GM03348 (cell line): ENCODE measurements around the gene MSANTD7.
"Not testable (repeated sequence)": the region's sequence is repeated elsewhere in the genome, so short reads cannot be mapped to it uniquely, and the experiment has no call there.

Experiments
- DNase-seq: peaks from one replicate; pipeline ENCODE4 v3.0.0; 2012; ENCODE audit warnings: low spot score

MSANTD7 gene

DNA sequence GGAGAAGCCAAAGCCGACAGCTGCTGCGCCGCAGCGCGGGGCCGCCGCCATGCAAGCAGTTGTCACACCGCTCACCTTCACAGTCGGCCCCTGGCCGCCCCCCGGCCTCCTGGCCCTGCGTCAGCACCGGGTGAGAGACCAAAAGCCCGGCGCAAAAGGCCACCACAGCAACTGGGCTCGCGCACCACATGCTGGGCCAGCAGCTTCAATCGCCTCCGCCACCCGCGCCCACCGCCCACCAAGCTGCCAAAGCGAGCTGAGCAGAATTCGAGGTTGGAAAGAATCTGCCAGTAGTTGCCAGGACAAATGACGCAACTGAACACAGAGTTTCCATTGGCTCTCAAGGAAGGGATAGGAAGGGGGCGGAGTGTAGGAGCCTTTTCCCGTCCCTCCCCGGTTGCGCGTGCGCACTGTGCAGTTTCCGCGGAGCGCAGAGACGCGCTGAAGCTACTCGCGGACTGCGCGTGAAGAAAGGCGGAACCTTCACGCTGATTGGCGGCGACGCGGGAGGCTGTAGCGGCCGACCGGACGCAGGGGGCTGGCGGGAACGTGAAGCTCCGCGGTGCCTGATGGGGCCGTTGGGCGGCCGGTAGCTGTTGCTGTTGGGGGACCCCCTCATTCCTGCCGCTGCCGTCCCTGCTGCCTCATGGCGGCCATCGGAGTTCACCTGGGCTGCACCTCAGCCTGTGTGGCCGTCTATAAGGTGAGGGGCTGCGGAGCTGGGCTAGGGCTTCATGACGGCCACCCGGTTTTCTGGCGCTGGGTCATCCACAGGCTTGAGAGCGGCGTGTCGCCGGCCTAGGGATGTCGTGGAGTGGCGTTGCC lies at the start of gene MSANTD7, which contains the start of the genes CDNF and HSPA14:
TSS of gene MSANTD7 (plus strand) at position 550 of the 825 bp plus-strand sequence. CDS start 3,979 bp downstream, outside the sequence.
TSS of gene CDNF (minus strand) at position 281 of the 825 bp plus-strand sequence. CDS start at position 190, 91 bp downstream.
TSS of gene HSPA14 (plus strand) at position 550 of the 825 bp plus-strand sequence. CDS start at position 647, 97 bp downstream.
- DNase-seq, result peak; percentile 99

DNA sequence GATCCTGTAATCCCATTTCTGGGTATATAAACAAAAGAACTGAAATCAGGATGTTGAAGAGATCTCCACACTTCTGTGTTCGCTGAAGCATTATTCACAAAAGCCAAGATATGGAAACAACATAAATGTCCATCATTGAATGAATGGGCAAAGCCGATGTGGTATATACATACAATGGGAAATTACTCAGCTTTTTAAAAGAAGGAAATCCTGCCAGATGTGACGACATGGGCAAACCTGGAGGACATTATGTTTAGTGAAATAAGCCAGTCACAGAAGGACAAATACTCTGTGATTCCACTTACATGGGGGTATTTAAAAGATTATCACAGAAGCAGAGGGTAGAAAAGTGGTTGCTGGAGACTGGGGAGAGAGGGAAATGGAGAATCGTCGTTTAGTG lies 39.5 kb upstream of the MSANTD7 start:
- no peak for DNase-seq

DNA sequence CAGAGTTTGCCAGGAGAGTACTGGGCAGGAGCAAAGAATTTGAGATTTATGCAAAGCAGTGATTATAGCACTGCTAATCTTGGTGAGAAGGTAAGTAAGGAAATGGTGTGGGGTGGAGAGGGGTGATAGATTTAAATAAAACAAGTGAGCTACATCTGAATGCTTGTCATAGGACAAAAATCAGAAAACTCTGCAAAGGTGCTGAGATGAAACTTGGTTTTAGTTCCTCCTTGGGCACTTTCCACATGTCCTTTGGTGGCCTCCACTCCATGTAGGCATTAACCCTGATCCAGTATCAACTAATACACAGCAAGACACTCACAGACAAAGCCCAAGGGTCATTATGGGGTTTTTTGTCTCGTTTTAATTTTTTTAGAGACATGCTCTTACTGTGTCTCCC lies 37.7 kb upstream of the MSANTD7 start:
- DNase-seq, result no peak

GRCh38 chr10:14801723-14802122 lies 36.4 kb upstream of the MSANTD7 start:
- no peak for DNase-seq

DNA sequence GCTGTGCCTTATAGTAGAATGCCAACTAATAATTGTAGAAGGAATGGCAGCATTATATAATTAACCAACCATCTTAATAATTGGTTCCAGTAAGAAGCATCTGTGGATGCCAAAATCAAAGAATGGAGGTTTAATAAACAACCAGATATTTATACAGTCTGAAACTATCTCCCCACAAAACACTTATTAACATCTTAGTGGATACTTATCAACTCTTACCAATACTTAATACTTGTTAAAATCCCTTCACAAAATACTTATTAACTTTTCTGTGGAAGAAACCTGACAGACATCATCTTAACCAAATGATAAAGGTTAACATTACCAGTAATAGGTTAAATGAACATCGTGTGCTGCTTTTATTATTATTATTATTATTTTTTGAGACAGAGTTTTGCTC lies 34.3 kb upstream of the MSANTD7 start:
- no peak for DNase-seq

DNA sequence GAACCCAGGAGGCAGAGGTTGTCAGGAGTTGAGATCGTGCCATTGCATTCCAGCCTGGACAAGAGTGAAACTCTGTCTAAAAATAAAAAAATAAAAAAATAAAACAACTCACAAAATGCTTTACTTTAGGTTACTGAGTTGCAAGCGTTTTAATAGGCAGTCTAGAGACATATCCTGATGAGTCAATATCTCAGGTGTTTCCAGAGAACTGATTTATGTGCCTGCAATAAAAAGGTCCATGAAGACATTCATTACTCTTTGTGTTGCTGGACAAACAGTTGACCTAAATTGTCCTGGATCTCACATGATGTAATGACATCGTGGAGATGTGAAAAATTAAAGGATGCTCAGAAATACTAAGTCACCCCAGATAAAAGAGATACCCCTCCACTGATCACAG lies 31.8 kb upstream of the MSANTD7 start:
- DNase-seq, result no peak

- no peak for DNase-seq
Measured at GRCh38 chr10:14810969-14811953, 26.8 kb upstream of the MSANTD7 start.

- DNase-seq, result no peak
Measured at GRCh38 chr10:14812271-14812670, 25.8 kb upstream of the MSANTD7 start.

GRCh38 chr10:14815681-14816080 lies 22.4 kb upstream of the MSANTD7 start:
- peak; percentile 12 for DNase-seq

DNA sequence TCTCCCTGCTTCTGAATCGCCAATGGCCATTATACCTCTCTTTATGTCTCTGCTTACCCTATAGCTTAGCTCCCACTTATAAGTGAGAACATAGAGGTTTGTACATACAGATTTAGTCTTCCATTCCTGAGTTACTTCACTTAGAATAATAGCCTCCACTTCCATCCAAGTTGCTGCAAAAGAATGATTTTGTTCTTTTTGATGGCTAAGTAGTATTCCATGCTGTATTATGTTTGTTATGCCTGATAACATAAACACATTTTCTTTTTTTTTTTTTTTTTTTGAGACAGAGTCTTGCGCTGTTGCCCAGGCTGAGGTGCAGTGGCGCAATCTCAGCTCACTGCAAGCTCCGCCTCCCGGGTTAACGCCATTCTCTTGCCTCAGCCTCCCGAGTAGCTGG lies 21.4 kb upstream of the MSANTD7 start:
- DNase-seq, result not testable (repeated sequence)

GRCh38 chr10:14820010-14820774 lies 17.9 kb upstream of the MSANTD7 start:
- DNase-seq, result peak; percentile 55

DNA sequence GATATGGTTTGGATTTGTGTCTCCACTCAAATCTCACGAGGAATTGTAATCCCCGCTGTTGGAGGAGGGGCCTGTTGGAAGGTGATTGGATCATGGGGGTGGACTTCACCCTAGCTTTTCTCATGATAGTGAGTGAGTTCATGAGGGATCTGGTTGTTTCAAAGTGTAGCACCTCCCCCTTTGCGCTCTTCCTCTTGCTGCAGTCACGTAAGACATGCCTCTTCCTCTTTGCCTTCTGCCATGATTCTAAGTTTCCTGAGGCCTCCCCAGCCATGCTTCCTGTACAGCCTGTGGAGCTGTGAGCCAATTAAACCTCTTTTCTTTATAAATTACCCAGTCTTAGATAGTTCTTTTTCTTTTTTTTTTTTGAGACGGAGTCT lies 17.3 kb upstream of the MSANTD7 start:
- no peak for DNase-seq

DNA sequence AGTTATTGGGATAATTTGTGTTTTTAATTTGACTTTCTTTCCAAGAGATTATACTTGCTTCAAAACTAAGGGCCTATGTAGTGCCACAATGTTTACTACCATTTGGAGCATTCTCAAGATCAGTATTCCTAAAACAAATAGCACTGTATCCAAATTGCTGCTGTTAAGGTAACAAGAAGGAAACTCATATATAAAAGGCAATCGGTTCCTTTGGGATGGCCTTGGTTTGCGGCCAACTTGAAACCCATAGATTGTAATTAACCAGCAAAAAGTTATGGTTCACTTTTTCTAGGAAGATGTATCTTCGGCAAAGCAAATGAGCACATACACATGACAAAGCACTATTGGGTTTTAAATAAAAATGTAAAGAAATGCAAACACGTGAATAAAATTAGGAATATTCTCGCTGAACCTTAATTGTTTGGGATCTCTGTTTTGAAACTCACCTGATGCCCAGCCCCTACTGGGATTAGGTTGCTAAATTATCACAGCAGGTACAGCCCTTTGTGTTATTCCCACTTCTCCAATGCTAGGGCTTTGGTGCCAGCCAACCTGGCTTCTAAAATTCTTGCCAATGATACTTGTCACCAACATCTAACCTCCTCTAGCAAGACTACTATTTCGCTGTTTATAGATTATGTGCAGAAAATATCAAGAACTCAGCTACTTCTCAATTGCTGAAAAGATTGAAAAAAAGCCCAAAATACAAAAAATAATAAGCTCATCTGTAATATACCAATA lies 16.3 kb upstream of the MSANTD7 start:
- DNase-seq, result no peak

GRCh38 chr10:14822879-14823755 lies 15.0 kb upstream of the MSANTD7 start:
- DNase-seq, result peak; percentile 75

GRCh38 chr10:14823966-14824365 lies 14.1 kb upstream of the MSANTD7 start:
- DNase-seq, result no peak

DNA sequence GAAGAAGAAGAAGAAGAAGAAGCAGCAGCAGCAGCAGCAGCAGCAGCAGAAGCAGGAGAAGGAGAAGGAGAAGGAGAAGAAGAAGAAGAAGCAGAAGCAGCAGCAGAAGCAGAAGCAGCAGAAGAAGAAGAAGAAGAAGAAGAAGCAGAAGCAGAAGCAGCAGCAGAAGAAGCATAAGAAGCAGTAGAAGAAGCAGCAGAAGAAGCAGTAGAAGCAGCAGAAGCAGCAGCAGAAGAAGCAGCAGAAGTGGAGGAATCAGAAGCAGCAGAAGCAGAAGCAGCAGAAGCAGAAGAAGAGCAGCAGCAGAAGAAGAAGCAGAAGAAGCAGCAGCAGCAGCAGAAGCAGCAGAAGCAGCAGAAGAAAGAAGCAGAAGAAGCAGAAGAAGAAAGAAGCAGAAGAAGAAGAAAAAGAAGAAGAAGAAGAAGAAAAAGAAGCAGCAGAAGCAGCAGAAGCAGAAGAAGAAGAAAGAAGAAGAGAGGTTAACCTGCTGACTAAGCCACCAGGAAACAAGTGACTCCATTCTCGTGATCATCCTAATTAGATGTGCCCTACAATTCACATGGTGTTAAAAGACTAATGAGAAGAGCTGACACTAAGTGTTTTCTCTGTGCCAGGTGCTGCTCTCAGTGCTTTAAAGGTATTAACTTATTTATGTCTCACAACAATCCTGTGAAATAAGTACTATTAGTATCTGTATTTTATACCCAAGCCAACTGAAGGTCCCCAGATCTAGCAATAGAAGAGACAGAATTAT lies 11.9 kb upstream of the MSANTD7 start:
- no peak for DNase-seq

DNA sequence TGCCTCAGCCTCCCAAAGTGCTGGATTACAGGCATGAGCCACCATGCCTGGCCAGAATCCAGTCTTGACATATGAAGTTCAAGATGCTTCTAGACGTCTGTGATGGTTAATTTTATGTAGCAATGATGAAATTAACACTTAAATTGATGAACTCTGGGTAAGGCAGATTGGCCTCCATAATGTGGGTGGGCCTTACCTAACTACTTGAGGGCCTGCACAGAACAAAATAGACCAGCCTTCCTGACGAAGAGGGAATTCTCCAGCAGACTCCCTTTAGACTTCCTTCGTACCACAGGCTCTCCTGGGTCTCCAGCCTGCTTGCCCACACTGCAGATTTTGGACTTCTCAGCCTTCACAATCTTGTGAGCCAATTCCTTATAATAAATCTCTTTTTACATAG lies 5.0 kb upstream of the MSANTD7 start:
- no peak for DNase-seq

DNA sequence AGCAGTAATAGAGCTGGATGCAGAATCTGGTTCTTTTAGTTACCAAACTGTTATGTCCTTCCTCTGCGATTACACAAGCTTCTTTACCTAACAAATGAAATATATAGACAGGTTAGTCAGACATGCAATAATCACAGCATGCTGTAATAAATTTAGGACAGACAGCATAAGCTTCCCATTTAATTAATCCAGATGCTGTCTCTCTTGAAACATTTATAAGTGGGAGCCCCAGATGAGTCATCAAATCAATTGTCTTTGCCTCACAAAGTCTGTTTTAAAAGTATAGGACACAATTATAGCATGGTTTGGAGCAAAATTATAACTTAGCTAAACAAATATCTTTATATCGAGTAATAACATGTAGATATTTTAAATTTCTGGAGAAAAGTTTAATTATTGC lies 1.9 kb upstream of the MSANTD7 start:
- DNase-seq, result no peak

- DNase-seq, result no peak
Measured at GRCh38 chr10:14837003-14837756, 926 bp upstream of the MSANTD7 start.
